Thyroid gland (tissue), 4 donors: ENCODE results near the gene NCS1.
"Not testable (repeated sequence)": the region's sequence is repeated elsewhere in the genome, so short reads cannot be mapped to it uniquely, and the experiment has no call there.

Source experiments
- CTCF ChIP-seq, 6 experiments: fragments of 200-600 bp in 3 of 6; fragments of 450-650 bp in 3 of 6; sonication (generic) in 3 of 6; IDR thresholded peaks; one replicate each; pipeline ENCODE4 v1.5.1; 2016 to 2019; ENCODE audit warnings: antibody characterized with exemption in 6 of 6, mild to moderate bottlenecking in 2 of 6, inconsistent platforms in 1 of 6, moderate library complexity in 1 of 6
- POLR2A ChIP-seq, 2 donors: fragments of 450-650 bp; IDR thresholded peaks; one replicate each; pipeline ENCODE4 v1.6.1; 2017; ENCODE audit warnings: antibody characterized with exemption in 2 of 2, mild to moderate bottlenecking in 2 of 2, moderate library complexity in 1 of 2

- TF ChIP-seq CTCF, POLR2A (IDR thresholded peaks at IDR 0.05): not testable (repeated sequence)
Measured at GRCh38 chr9:130258137-130258536, 85.9 kb downstream of the NCS1 start.
